Right hindlimb (tissue), 1 donor: ENCODE measurements around the gene SMC1A.
"Not testable (repeated sequence)": the region's sequence is repeated elsewhere in the genome, so short reads cannot be mapped to it uniquely, and the experiment has no call there.

Experiments
- DNase-seq: peaks from one replicate; pipeline ENCODE4 v3.0.0-alpha.2; 2018

SMC1A gene

GRCh38 chrX:53421772-53422085, 725 bp downstream of the SMC1A start:
- DNase-seq = no peak

- DNase-seq = no peak
Measured at GRCh38 chrX:53421125-53421524, 1.3 kb downstream of the SMC1A start.

- DNase-seq = not testable (repeated sequence)
Measured at GRCh38 chrX:53420351-53420750, 2.1 kb downstream of the SMC1A start.

GRCh38 chrX:53412446-53412845, 10.0 kb downstream of the SMC1A start:
- no peak for DNase-seq

- DNase-seq = no peak
Measured at GRCh38 chrX:53403535-53403934, 18.9 kb downstream of the SMC1A start.

- no peak for DNase-seq
Measured at GRCh38 chrX:53398216-53398615, 24.2 kb downstream of the SMC1A start.

- DNase-seq = no peak
Measured at GRCh38 chrX:53395605-53396298, 26.7 kb downstream of the SMC1A start.

- no peak for DNase-seq
Measured at GRCh38 chrX:53383376-53384076, 38.9 kb downstream of the SMC1A start.

- DNase-seq = no peak
Measured at GRCh38 chrX:53379747-53380146, 42.7 kb downstream of the SMC1A start.

- DNase-seq = no peak
Measured at GRCh38 chrX:53379008-53379710, 43.3 kb downstream of the SMC1A start.

- no peak for DNase-seq
Measured at GRCh38 chrX:53377464-53377863, 45.0 kb downstream of the SMC1A start.

- no peak for DNase-seq
Measured at GRCh38 chrX:53376888-53377287, 45.6 kb downstream of the SMC1A start.

- no peak for DNase-seq
Measured at GRCh38 chrX:53374923-53375322, 47.5 kb downstream of the SMC1A start.

- DNase-seq = no peak
Measured at GRCh38 chrX:53374222-53374820, 48.1 kb downstream of the SMC1A start.

GRCh38 chrX:53373307-53373706, 49.1 kb downstream of the SMC1A start:
- no peak for DNase-seq

GRCh38 chrX:53366454-53366853, 56.0 kb downstream of the SMC1A start:
- DNase-seq = not testable (repeated sequence)

- DNase-seq = no peak
Measured at GRCh38 chrX:53362449-53362848, 60.0 kb downstream of the SMC1A start.

GRCh38 chrX:53357799-53358530, 64.5 kb downstream of the SMC1A start:
- DNase-seq = peak; percentile 72

- no peak for DNase-seq
Measured at GRCh38 chrX:53356186-53356585, 66.3 kb downstream of the SMC1A start.

GRCh38 chrX:53354669-53355068, 67.8 kb downstream of the SMC1A start:
- DNase-seq = no peak

GRCh38 chrX:53347948-53348347, 74.5 kb downstream of the SMC1A start:
- DNase-seq = no peak

- no peak for DNase-seq
Measured at GRCh38 chrX:53340852-53341645, 81.4 kb downstream of the SMC1A start.
